Neural cell (in vitro differentiated cells): ENCODE data around the gene RABEP2. TPM values are rescaled to one million over a fixed set of nuclear protein-coding genes. Genes with fewer than 3 reads are reported as not detected.
"Not testable (repeated sequence)": the region's sequence is repeated elsewhere in the genome, so short reads cannot be mapped to it uniquely, and the experiment has no call there.

ENCODE experiments used
- H2AFZ ChIP-seq: fragments of 200-600, 300-800 bp; sonication (generic), shearing (Covaris generic); 2 replicates; pipeline ENCODE4 v1.6.0; 2014; ENCODE audit warnings: low read depth, mild to moderate bottlenecking, antibody characterized with exemption, low read length, moderate library complexity
- H3F3A ChIP-seq: fragments of 200-600 bp; shearing (Covaris generic); 2 replicates; pipeline ENCODE4 v1.6.1; 2016; ENCODE audit warnings: mild to moderate bottlenecking, moderate library complexity, mixed read lengths, antibody characterized with exemption, low read length; ENCODE audit not compliant: insufficient read depth, poor library complexity, severe bottlenecking
- H3K27ac ChIP-seq: fragments of 200-600, 300-800 bp; sonication (generic), shearing (Covaris generic); 2 replicates; pipeline ENCODE4 v1.5.1; 2014; ENCODE audit warnings: mild to moderate bottlenecking, low read length, moderate library complexity
- H3K27me3 ChIP-seq: fragments of 300-800, 200-600 bp; sonication (generic), shearing (Covaris generic); 2 replicates; pipeline ENCODE4 v1.6.0; 2014; ENCODE audit warnings: mild to moderate bottlenecking, low read depth, low read length, moderate library complexity; ENCODE audit not compliant: insufficient read depth
- H3K36me3 ChIP-seq: fragments of 300-800, 200-600 bp; sonication (generic), shearing (Covaris generic); 2 replicates; pipeline ENCODE4 v1.5.1; 2014; ENCODE audit warnings: mild to moderate bottlenecking, antibody characterized with exemption, low read length, moderate library complexity; ENCODE audit not compliant: insufficient read depth
- H3K4me2 ChIP-seq: fragments of 300-800, 200-600 bp; sonication (generic), shearing (Covaris generic); 2 replicates; pipeline ENCODE4 v1.6.0; 2014; ENCODE audit warnings: mild to moderate bottlenecking, low read length
- H3K4me3 ChIP-seq: fragments of 300-800, 200-600 bp; sonication (generic), shearing (Covaris generic); 2 replicates; pipeline ENCODE4 v1.5.1; 2014; ENCODE audit warnings: mild to moderate bottlenecking, low read length, moderate library complexity
- H3K79me2 ChIP-seq: fragments of 200-600 bp; shearing (Covaris generic); replicated peaks from 2 replicates; pipeline ENCODE4 v1.6.0; 2014; ENCODE audit warnings: mild to moderate bottlenecking, low read length, moderate library complexity; ENCODE audit not compliant: insufficient read depth
- H3K9ac ChIP-seq: fragments of 300-800, 200-600 bp; sonication (generic), shearing (Covaris generic); 2 replicates; pipeline ENCODE4 v1.6.1; 2016; ENCODE audit warnings: mild to moderate bottlenecking, low read length, mixed read lengths
- H3K9me2 ChIP-seq: fragments of 200-600 bp; shearing (Covaris generic); 2 replicates; pipeline ENCODE4 v1.6.1; 2016; ENCODE audit warnings: mild to moderate bottlenecking, low read length, mixed read lengths; ENCODE audit not compliant: insufficient read depth
- H3K9me3 ChIP-seq: fragments of 200-600, 300-800 bp; sonication (generic), shearing (Covaris generic); 2 replicates; pipeline ENCODE4 v1.6.1; 2016; ENCODE audit warnings: mild to moderate bottlenecking, mixed run types, low read length, moderate library complexity, mixed read lengths
- H4K20me1 ChIP-seq: fragments of 200-600 bp; shearing (Covaris generic); 2 replicates; pipeline ENCODE4 v1.6.1; 2016; ENCODE audit warnings: mild to moderate bottlenecking, mixed run types; ENCODE audit not compliant: insufficient read depth
- EZH2 ChIP-seq: fragments of 200-600, 300-800 bp; shearing (Covaris generic), sonication (generic); IDR thresholded peaks from 2 replicates; pipeline ENCODE4 v1.6.1; 2014; ENCODE audit warnings: antibody characterized with exemption, low read length, borderline replicate concordance, mild to moderate bottlenecking; ENCODE audit not compliant: insufficient read depth, poor library complexity, severe bottlenecking
- MXI1 ChIP-seq: fragments of 450-650 bp; conservative IDR thresholded peaks from 2 replicates; pipeline ENCODE4 v1.6.1; 2014; ENCODE audit warnings: antibody characterized with exemption, mild to moderate bottlenecking; ENCODE audit not compliant: poor library complexity, severe bottlenecking
- POLR2AphosphoS5 ChIP-seq: IDR thresholded peaks from 2 replicates; pipeline ENCODE4 v1.6.1; 2012
- RAD21 ChIP-seq: fragments of 450-650 bp; conservative IDR thresholded peaks from 2 replicates; pipeline ENCODE4 v1.6.1; 2014; ENCODE audit warnings: antibody characterized with exemption, mild to moderate bottlenecking, moderate library complexity
- SMC3 ChIP-seq: fragments of 450-650 bp; conservative IDR thresholded peaks from 2 replicates; pipeline ENCODE4 v1.6.1; 2014; ENCODE audit warnings: antibody characterized with exemption, mild to moderate bottlenecking, moderate library complexity; ENCODE audit not compliant: poor library complexity
- TAF1 ChIP-seq: IDR thresholded peaks from 2 replicates; pipeline ENCODE4 v1.6.1; 2012; ENCODE audit warnings: low read depth
- polyA plus RNA-seq: library from polyadenylated mRNA; depleted of rRNA; stranded (reverse); fragments of >200 nt; gene quantifications from 2 replicates; pipeline ENCODE4 v1.2.3, GENCODE V29; 2014
- TF ChIP-seq, protein P1 (sequence below): fragments of 450-650 bp; IDR thresholded peaks from 2 replicates; pipeline ENCODE4 v1.5.1; 2014; ENCODE audit warnings: antibody characterized with exemption, mild to moderate bottlenecking, moderate library complexity; ENCODE audit not compliant: poor library complexity, severe bottlenecking

Gene RABEP2
- polyA plus RNA-seq, 1 donor from 2014 or later = 27.5 TPM

DNA sequence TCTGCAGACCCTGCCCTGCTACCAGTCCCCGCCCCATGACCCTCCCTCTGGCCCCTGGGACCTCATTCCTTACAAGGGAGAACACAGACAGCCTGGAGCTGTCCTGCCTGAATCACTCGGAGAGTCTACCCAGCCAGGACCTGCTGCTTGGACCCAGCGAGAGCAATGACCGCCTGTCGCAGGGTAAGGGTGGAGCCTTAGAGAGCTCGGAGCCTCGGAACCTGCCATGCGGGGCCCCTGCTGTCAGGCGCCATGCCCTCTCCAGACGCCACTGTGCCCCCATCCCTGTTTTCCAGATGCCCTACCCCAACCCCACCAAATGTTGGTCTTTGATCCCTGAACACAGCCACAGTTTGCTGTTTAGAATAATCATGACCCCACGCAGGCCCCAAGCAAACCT, 55.8 kb downstream of the RABEP2 start:
- H3K36me3 ChIP-seq = peaks cover 5% of the 10 kb centered on the region
- H2AFZ ChIP-seq = no peak overlapping the region
- H3K79me2 ChIP-seq = peaks cover 14% of the 10 kb centered on the region
- no peak overlapping the region for H3K9ac ChIP-seq
- TF ChIP-seq POLR2AphosphoS5 (no peak), MXI1 (no peak), TAF1 (no peak)
- TF ChIP-seq, protein P1, sequence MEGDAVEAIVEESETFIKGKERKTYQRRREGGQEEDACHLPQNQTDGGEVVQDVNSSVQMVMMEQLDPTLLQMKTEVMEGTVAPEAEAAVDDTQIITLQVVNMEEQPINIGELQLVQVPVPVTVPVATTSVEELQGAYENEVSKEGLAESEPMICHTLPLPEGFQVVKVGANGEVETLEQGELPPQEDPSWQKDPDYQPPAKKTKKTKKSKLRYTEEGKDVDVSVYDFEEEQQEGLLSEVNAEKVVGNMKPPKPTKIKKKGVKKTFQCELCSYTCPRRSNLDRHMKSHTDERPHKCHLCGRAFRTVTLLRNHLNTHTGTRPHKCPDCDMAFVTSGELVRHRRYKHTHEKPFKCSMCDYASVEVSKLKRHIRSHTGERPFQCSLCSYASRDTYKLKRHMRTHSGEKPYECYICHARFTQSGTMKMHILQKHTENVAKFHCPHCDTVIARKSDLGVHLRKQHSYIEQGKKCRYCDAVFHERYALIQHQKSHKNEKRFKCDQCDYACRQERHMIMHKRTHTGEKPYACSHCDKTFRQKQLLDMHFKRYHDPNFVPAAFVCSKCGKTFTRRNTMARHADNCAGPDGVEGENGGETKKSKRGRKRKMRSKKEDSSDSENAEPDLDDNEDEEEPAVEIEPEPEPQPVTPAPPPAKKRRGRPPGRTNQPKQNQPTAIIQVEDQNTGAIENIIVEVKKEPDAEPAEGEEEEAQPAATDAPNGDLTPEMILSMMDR = no peak
- no peak overlapping the region for H3K4me2 ChIP-seq
- no peak overlapping the region for H3K4me3 ChIP-seq
- H3K27ac ChIP-seq = no peak overlapping the region
- H3K9me2 ChIP-seq = no peaks in the 10 kb centered on the region
- no peaks in the 10 kb centered on the region for H3F3A ChIP-seq
- H4K20me1 ChIP-seq = no peaks in the 10 kb centered on the region
- no peaks in the 10 kb centered on the region for H3K27me3 ChIP-seq
- H3K9me3 ChIP-seq = no peaks in the 10 kb centered on the region

DNA sequence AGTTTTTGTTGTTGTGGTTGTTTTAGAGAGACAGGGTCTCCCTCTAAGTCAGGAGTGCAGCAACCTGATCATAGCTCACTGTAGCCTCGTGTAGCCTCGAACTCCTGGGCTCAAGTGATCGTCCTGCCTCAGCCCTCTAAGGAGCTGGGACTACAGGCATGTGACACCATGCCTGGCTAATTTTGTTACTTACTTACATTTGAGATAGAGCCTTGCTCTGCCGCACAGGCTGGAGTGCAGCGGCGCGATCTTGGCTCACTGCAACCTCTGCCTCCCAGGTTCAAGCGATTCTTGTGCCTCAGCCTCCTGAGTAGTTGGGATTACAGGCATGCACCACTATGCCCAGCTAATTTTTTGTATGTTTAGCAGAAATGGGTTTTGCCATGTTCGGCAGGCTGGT, 57.4 kb downstream of the RABEP2 start:
- not testable (repeated sequence) for H3K27ac ChIP-seq, H3K4me3 ChIP-seq, H2AFZ ChIP-seq, H3K4me2 ChIP-seq, H3K36me3 ChIP-seq, H3K9me2 ChIP-seq, H3K9me3 ChIP-seq, H3K9ac ChIP-seq, H3F3A ChIP-seq, H4K20me1 ChIP-seq, H3K27me3 ChIP-seq
- peaks cover 18% of the 10 kb centered on the region for H3K79me2 ChIP-seq

DNA sequence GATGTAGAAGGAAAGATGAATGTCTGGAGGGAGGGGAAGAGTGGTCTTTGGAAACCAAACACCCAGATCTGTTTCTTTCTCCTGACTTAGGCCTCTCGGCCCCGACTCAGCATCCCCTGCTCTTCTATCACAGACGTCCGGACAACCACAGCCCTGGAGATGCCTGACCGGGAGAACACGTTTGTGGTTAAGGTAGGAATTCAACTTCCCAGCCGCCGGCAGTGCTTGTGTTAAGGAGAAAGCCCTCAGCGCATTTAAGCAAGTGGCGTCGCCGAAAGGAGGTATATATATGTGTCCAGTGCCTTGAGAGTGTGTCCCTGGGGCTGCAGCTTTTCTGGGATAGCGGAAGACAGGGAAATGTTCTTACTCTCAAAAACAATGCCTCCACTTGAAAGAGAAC, 57.8 kb downstream of the RABEP2 start:
- TF ChIP-seq EZH2 (no peak), RAD21 (no peak), TAF1 (no peak), MXI1 (no peak), SMC3 (no peak)
- TF ChIP-seq, protein P1 = no peak
- Histone ChIP-seq H3K9me2 (no peaks in the 10 kb centered on the region), H3K4me2 (no peak overlapping the region), H3K9ac (no peak overlapping the region), H4K20me1 (no peaks in the 10 kb centered on the region), H3K9me3 (no peaks in the 10 kb centered on the region), H3K36me3 (peaks cover 5% of the 10 kb centered on the region), H2AFZ (no peak overlapping the region), H3K27me3 (no peaks in the 10 kb centered on the region), H3K27ac (no peak overlapping the region), H3F3A (no peaks in the 10 kb centered on the region), H3K4me3 (no peak overlapping the region), H3K79me2 (peaks cover 18% of the 10 kb centered on the region)
